PC-3 (cell line): ENCODE results near the gene C6orf47.

Source experiments
- CTCF ChIP-seq: fragments of 300-600 bp; sonication (generic); conservative IDR thresholded peaks from 2 replicates; pipeline ENCODE4 v1.5.1; 2017; ENCODE audit warnings: antibody characterized with exemption, low read depth, mild to moderate bottlenecking, low read length
- EZH2phosphoT487 ChIP-seq: fragments of 300-600 bp; sonication (generic); IDR thresholded peaks from 2 replicates; pipeline ENCODE4 v1.6.1; 2018; ENCODE audit warnings: mild to moderate bottlenecking, antibody characterized with exemption, low read length, borderline replicate concordance

GRCh38 chr6:31693535-31693934 lies 33.0 kb upstream of the C6orf47 start:
- TF ChIP-seq EZH2phosphoT487 (no peak), CTCF (no peak)
